Neuronal stem cell (in vitro differentiated cells): ENCODE data around the gene RALY.

Experiments
- DNase-seq: peaks from one replicate; pipeline ENCODE4 v3.0.0-alpha.2; 2013; ENCODE audit warnings: low spot score
- H2AFZ ChIP-seq: one replicate; pipeline ENCODE4 v1.6.1; 2013; ENCODE audit warnings: mild to moderate bottlenecking, low read length, inconsistent platforms
- H2AK5ac ChIP-seq: 2 replicates; pipeline ENCODE4 v1.6.1; 2013; ENCODE audit warnings: low read depth, mild to moderate bottlenecking, inconsistent platforms, low read length, moderate library complexity, mixed read lengths
- H2BK120ac ChIP-seq: 2 replicates; pipeline ENCODE4 v1.6.1; 2013; ENCODE audit warnings: low read depth, mild to moderate bottlenecking, inconsistent platforms, low read length, moderate library complexity, mixed read lengths
- H2BK12ac ChIP-seq: one replicate; pipeline ENCODE4 v1.6.1; 2013; ENCODE audit warnings: low read length, inconsistent platforms
- H2BK15ac ChIP-seq: 2 replicates; pipeline ENCODE4 v1.6.1; 2013; ENCODE audit warnings: mild to moderate bottlenecking, low read length, inconsistent platforms, mixed read lengths
- H2BK5ac ChIP-seq: one replicate; pipeline ENCODE4 v1.6.1; 2013; ENCODE audit warnings: inconsistent platforms, mild to moderate bottlenecking, low read length, moderate library complexity
- H3K14ac ChIP-seq: one replicate; pipeline ENCODE4 v1.6.1; 2013; ENCODE audit warnings: low read length, inconsistent platforms
- H3K18ac ChIP-seq: 2 replicates; pipeline ENCODE4 v1.6.1; 2013; ENCODE audit warnings: low read length, inconsistent platforms
- H3K23ac ChIP-seq: 2 replicates; pipeline ENCODE4 v1.6.1; 2013; ENCODE audit warnings: low read depth, mild to moderate bottlenecking, mixed read lengths, low read length, inconsistent platforms; ENCODE audit not compliant: poor library complexity
- H3K27ac ChIP-seq: replicated peaks from 3 replicates; pipeline ENCODE4 v1.5.1; 2013; ENCODE audit warnings: low read length, inconsistent platforms
- H3K27me3 ChIP-seq, 3 experiments: 2 replicates each; pipeline ENCODE4 v1.6.1; 2013; ENCODE audit warnings: low read length in 3 of 3, mild to moderate bottlenecking in 2 of 3, inconsistent platforms in 1 of 3, low read depth in 1 of 3, mixed read lengths in 1 of 3, moderate library complexity in 1 of 3; ENCODE audit not compliant: control insufficient read depth in 3 of 3, insufficient read depth in 3 of 3
- H3K36me3 ChIP-seq, 2 donors: replicated peaks in 1 of 2; 2 replicates each; pipeline ENCODE4 v1.6.1; 2013; ENCODE audit warnings: low read length in 2 of 2; ENCODE audit not compliant: control insufficient read depth in 2 of 2, insufficient read depth in 2 of 2
- H3K4ac ChIP-seq: 2 replicates; pipeline ENCODE4 v1.6.1; 2013; ENCODE audit warnings: inconsistent platforms, mild to moderate bottlenecking, low read length, moderate library complexity
- H3K4me1 ChIP-seq, 2 donors: 1 replicate in 1 of 2; 2 replicates in 1 of 2; pipeline ENCODE4 v1.6.1; 2013; ENCODE audit warnings: low read length in 2 of 2, low read depth in 1 of 2; ENCODE audit not compliant: control insufficient read depth in 2 of 2, insufficient read depth in 1 of 2
- H3K4me2 ChIP-seq: one replicate; pipeline ENCODE4 v1.6.1; 2013; ENCODE audit warnings: mild to moderate bottlenecking, low read length, inconsistent platforms; ENCODE audit not compliant: insufficient read depth, poor library complexity, severe bottlenecking
- H3K4me3 ChIP-seq, 2 donors: 2 replicates each; pipeline ENCODE4 v1.5.1; 2013; ENCODE audit warnings: low read length in 2 of 2, mild to moderate bottlenecking in 2 of 2, inconsistent platforms in 1 of 2, moderate library complexity in 1 of 2
- H3K79me1 ChIP-seq: one replicate; pipeline ENCODE4 v1.6.1; 2013; ENCODE audit warnings: low read depth, mild to moderate bottlenecking, inconsistent platforms, low read length, moderate library complexity
- H3K9ac ChIP-seq: one replicate; pipeline ENCODE4 v1.6.1; 2013; ENCODE audit warnings: mild to moderate bottlenecking, low read depth, low read length, inconsistent platforms; ENCODE audit not compliant: poor library complexity
- H3K9me3 ChIP-seq, 2 donors: replicated peaks in 1 of 2; 2 replicates each; pipeline versions ENCODE3 to v1.6.1; 2013; ENCODE audit warnings: low read length in 2 of 2, mild to moderate bottlenecking in 2 of 2, inconsistent platforms in 1 of 2, low read depth in 1 of 2, mixed read lengths in 1 of 2, moderate library complexity in 1 of 2; ENCODE audit not compliant: control insufficient read depth in 2 of 2, insufficient read depth in 1 of 2
- H4K8ac ChIP-seq: one replicate; pipeline ENCODE4 v1.6.1; 2013; ENCODE audit warnings: low read depth, mild to moderate bottlenecking, inconsistent platforms, low read length, moderate library complexity
- H4K91ac ChIP-seq: one replicate; pipeline ENCODE4 v1.6.1; 2013; ENCODE audit warnings: low read length, low read depth, mild to moderate bottlenecking, inconsistent platforms; ENCODE audit not compliant: poor library complexity
- whole genome bisulfite sequencing, 2 donors: extraction: QIAGEN DNeasy Blood & Tissue Kit; methylation state at CpG; one replicate each; pipeline ENCODE4 v1.1.7; 2013; ENCODE audit warnings: missing lambda C conversion rate in 2 of 2, mixed read lengths in 1 of 2; ENCODE audit not compliant: insufficient read length in 2 of 2, insufficient replicate concordance in 1 of 2; ENCODE audit errors: extremely low coverage in 2 of 2; 5-methylcytosine and 5-hydroxymethylcytosine counted together

Gene RALY

GRCh38 chr20:33991502-33991901, 2.2 kb upstream of the RALY start:
- H3K4me3 ChIP-seq, result peak overlapping the region in 1 of 2 donors; percentile 68
- no peak overlapping the region for H2BK15ac ChIP-seq
- no peak overlapping the region for H3K27ac ChIP-seq

DNA sequence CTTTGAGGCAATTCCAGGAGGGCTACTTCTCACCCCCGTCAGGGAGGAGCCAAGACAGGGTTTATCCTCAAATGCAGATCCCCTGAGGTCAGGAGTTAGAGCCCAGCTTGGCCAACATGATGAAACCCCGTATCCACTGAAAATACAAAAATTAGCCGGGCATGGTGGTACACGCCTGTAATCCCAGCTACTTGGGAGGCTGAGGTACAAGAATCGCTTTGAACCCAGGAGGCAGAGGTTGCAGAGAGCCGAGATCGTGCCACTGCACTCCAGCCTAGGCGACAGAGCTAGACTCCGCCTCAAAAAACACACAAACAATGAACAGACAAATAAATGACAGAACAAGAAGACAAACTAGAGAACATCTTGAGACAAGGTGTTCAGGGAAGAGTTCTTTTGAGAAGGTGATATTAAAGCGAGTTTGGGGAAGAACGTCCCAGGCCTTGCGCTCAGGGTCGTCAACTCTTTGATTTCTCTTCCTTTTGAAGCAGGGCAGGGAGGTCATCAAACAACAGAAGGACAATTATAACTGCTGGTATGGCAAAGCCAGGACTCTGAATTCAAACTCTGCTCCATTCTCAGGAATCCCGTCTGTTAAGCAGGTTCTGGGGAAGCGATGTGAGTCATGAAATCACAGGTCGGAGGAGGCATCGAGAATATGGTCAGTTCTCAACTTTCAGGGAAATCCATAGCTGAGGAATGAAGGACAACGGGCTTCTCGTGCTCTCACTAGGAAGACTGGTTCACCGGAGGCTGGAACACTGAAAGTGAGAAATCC, 1.4 kb upstream of the RALY start:
- Histone ChIP-seq H2BK120ac (no peak overlapping the region), H2BK12ac (no peak overlapping the region), H3K23ac (no peak overlapping the region), H3K4ac (no peak overlapping the region), H2AK5ac (no peak overlapping the region), H3K79me1 (no peaks in the 10 kb centered on the region), H3K27me3 (no peaks in the 10 kb centered on the region), H3K4me3 (peak overlapping the region; percentile 68 to 85), H2AFZ (peak overlapping the region; percentile 80), H3K9ac (peak overlapping the region; percentile 67), H4K91ac (no peak overlapping the region), H3K4me1 (peaks cover 13 to 14% of the 10 kb centered on the region in 2 donors), H3K18ac (peak overlapping the region; percentile 1), H3K27ac (peak overlapping the region; percentile 78), H2BK15ac (no peak overlapping the region), H3K36me3 (peaks cover 0 to 13% of the 10 kb centered on the region in 2 donors), H2BK5ac (no peak overlapping the region), H3K9me3 (no peaks in the 10 kb centered on the region), H4K8ac (no peak overlapping the region), H3K4me2 (peak overlapping the region; percentile 81), H3K14ac (no peak overlapping the region)
- no peak for DNase-seq
- WGBS, 2 donors, result no CpG with 5 or more reads among the region's 20 CpGs

More at GRCh38 chr20:33991502-33991901, 2.2 kb upstream of the RALY start:
- Histone ChIP-seq H4K91ac (no peak overlapping the region), H2BK5ac (no peak overlapping the region), H3K79me1 (no peaks in the 10 kb centered on the region), H3K14ac (no peak overlapping the region), H2BK12ac (no peak overlapping the region), H3K4me2 (no peak overlapping the region), H2AFZ (no peak overlapping the region), H3K23ac (no peak overlapping the region), H3K9me3 (no peaks in the 10 kb centered on the region), H3K4ac (no peak overlapping the region), H3K18ac (no peak overlapping the region), H2AK5ac (no peak overlapping the region), H2BK120ac (no peak overlapping the region), H3K4me1 (peaks cover 13 to 14% of the 10 kb centered on the region in 2 donors), H3K36me3 (peaks cover 0 to 5% of the 10 kb centered on the region in 2 donors), H3K9ac (no peak overlapping the region), H3K27me3 (no peaks in the 10 kb centered on the region), H4K8ac (no peak overlapping the region)
- no CpG with 5 or more reads among the region's 6 CpGs for WGBS, 2 donors
- no peak for DNase-seq

DNA sequence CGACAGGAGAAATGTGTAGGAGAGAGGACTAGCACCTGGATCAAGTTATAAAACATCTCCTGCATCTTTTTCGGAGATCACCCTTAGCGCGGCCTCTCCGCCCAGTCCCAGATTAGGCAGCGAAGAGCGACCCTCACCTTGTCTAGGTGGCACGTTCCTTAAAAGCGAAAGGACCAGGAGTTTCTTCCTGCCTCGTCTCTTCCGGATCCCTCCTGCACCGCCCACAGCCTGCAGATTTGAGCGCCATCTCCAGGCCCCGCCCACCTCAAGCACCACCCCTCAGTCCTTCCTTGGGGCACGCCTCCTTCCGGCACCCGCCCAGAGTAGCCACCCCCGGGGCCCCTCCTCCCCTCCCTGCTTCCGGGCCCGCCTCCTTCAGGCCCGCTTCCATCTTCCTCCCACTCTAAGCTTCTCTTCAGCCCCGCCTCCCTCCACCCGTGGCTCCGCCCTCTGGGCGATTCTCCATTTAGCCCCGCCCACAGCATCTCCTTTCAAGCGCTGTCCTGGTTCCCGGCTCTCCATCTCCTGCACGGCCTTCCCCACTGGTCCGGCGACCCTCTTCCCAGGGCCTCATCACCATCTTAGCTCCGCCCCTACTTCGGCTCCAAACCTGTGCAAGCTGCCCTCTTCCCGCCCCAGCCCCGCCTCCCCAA, 662 bp upstream of the RALY start:
- Histone ChIP-seq H3K36me3 (peaks cover 0 to 18% of the 10 kb centered on the region in 2 donors), H3K27me3 (no peaks in the 10 kb centered on the region), H2AFZ (peak overlapping the region; percentile 97), H3K4me3 (peak overlapping the region; percentile 85 to 91), H2AK5ac (no peak overlapping the region), H4K91ac (no peak overlapping the region), H3K9ac (peak overlapping the region; percentile 67), H3K27ac (peak overlapping the region; percentile 95), H2BK15ac (no peak overlapping the region), H3K9me3 (no peaks in the 10 kb centered on the region), H3K4me2 (peak overlapping the region; percentile 81), H2BK12ac (no peak overlapping the region), H2BK5ac (peak overlapping the region; percentile 85), H3K18ac (peak overlapping the region; percentile 88), H3K23ac (peak overlapping the region; percentile 98), H2BK120ac (no peak overlapping the region), H3K4ac (no peak overlapping the region), H3K14ac (no peak overlapping the region), H3K4me1 (peaks cover 13 to 14% of the 10 kb centered on the region in 2 donors), H3K79me1 (no peaks in the 10 kb centered on the region), H4K8ac (no peak overlapping the region)
- peak; percentile 99 for DNase-seq
- WGBS, 2 donors, result no CpG with 5 or more reads among the region's 35 CpGs
